K562 (cell line): ENCODE results near the gene GFI1B. TPM values are rescaled to one million over a fixed set of nuclear protein-coding genes. Genes with fewer than 3 reads are reported as not detected.

Experiments used
- ARID1B ChIP-seq: fragments of 450-650 bp; IDR thresholded peaks from 2 replicates; pipeline ENCODE4 v1.6.1; 2016; ENCODE audit warnings: antibody characterized with exemption, mild to moderate bottlenecking, inconsistent platforms
- DMBX1 ChIP-seq: fragments of 250-450 bp; sonication (Bioruptor Pico); IDR thresholded peaks from 2 replicates; pipeline ENCODE4 v1.8.0; 2022; ENCODE audit warnings: inconsistent platforms, mild to moderate bottlenecking, moderate library complexity, borderline replicate concordance
- DNMT1 ChIP-seq: fragments of 450-650 bp; IDR thresholded peaks from 2 replicates; pipeline ENCODE4 v1.6.1; 2016; ENCODE audit warnings: antibody characterized with exemption, mild to moderate bottlenecking
- EWSR1 ChIP-seq: fragments of 450-650 bp; IDR thresholded peaks from 2 replicates; pipeline ENCODE4 v1.6.1; 2018; ENCODE audit warnings: borderline replicate concordance, mild to moderate bottlenecking, low read depth, moderate library complexity; ENCODE audit not compliant: partially characterized antibody
- FUS ChIP-seq: fragments of 200-400 bp; formaldehyde crosslinking; optimal IDR thresholded peaks from 2 replicates; pipeline ENCODE3; 2017; ENCODE audit warnings: low read depth, low read length
- HDGF ChIP-seq: fragments of 450-650 bp; IDR thresholded peaks from 2 replicates; pipeline ENCODE4 v1.6.1; 2016
- HNRNPH1 ChIP-seq: fragments of 200-400 bp; formaldehyde crosslinking; optimal IDR thresholded peaks from 2 replicates; pipeline ENCODE3; 2017; ENCODE audit warnings: low read depth, mild to moderate bottlenecking, low read length, moderate library complexity
- KAT7 ChIP-seq: sonication (generic); formaldehyde crosslinking; IDR thresholded peaks from 2 replicates; pipeline ENCODE4 v1.8.0; 2022; ENCODE audit warnings: missing genetic modification reagents, mild to moderate bottlenecking, borderline replicate concordance
- KLF16 ChIP-seq: IDR thresholded peaks from 2 replicates; pipeline ENCODE4 v1.6.1; 2016; ENCODE audit warnings: antibody characterized with exemption
- POU5F1 ChIP-seq: fragments of 150-350 bp; IDR thresholded peaks from 2 replicates; pipeline ENCODE4 v1.6.1; 2014; ENCODE audit warnings: borderline replicate concordance, low read length, low read depth, mild to moderate bottlenecking; ENCODE audit not compliant: partially characterized antibody
- SMAD3 ChIP-seq: fragments of 450-650 bp; formaldehyde crosslinking; conservative IDR thresholded peaks from 2 replicates; pipeline ENCODE4 v1.4.0; 2020; ENCODE audit warnings: mild to moderate bottlenecking
- SMARCC2 ChIP-seq: fragments of 450-650 bp; IDR thresholded peaks from 2 replicates; pipeline ENCODE4 v1.6.1; 2017; ENCODE audit warnings: antibody characterized with exemption, moderate library complexity, mild to moderate bottlenecking, low read depth
- SP1 ChIP-seq: sonication (generic); formaldehyde crosslinking; IDR thresholded peaks from 2 replicates; pipeline ENCODE4 v1.8.1; 2022; ENCODE audit warnings: mild to moderate bottlenecking, missing genetic modification reagents
- TAF15 ChIP-seq: fragments of 200-400 bp; formaldehyde crosslinking; IDR thresholded peaks from 2 replicates; pipeline ENCODE4 v1.6.1; 2017; ENCODE audit warnings: mild to moderate bottlenecking, low read depth, low read length, moderate library complexity
- ZC3H8 ChIP-seq: fragments of 450-650 bp; IDR thresholded peaks from 2 replicates; pipeline ENCODE4 v1.6.1; 2017
- ZNF324 ChIP-seq: fragments of 250-450 bp; sonication (Bioruptor Pico); IDR thresholded peaks from 2 replicates; pipeline ENCODE4 v1.4.0; 2020; ENCODE audit warnings: mild to moderate bottlenecking
- ZNF561 ChIP-seq: fragments of 450-650 bp; formaldehyde crosslinking; conservative IDR thresholded peaks from 2 replicates; pipeline ENCODE4 v1.4.0; 2020; ENCODE audit warnings: mild to moderate bottlenecking, moderate library complexity
- ZSCAN29 ChIP-seq: fragments of 450-650 bp; IDR thresholded peaks from 2 replicates; pipeline ENCODE4 v1.6.1; 2017
- polyA plus RNA-seq, 8 experiments: library from polyadenylated mRNA; depleted of rRNA in 4 of 8; stranded (reverse) in 5 of 8; unstranded in 3 of 8; fragments of >200 nt; fragmentation: Nextera tagmentation in 2 of 8; fragmentation: Illumina TruSeq in 1 of 8; extraction: Ambion mirVana in 2 of 8; extraction: Trizol in 1 of 8; gene quantifications; 2 replicates each; pipeline versions ENCODE4 v1.2.1 to v1.2.3, GENCODE V29; 2011 to 2014; ENCODE audit warnings: inconsistent platforms in 1 of 8, missing spikeins in 1 of 8
- total RNA-seq, 7 experiments: library from RNA; depleted of rRNA in 6 of 7; stranded (reverse); fragments of >200 nt in 6 of 7; fragmentation: Illumina TruSeq in 2 of 7; extraction: Trizol in 2 of 7; gene quantifications; 2 replicates each; pipeline versions ENCODE4 v1.2.1 to v1.2.3, GENCODE V29; 2011 to 2021; ENCODE audit warnings: low replicate concordance in 1 of 7
- TF ChIP-seq, protein P1 (sequence below): fragments of 450-650 bp; IDR thresholded peaks from 2 replicates; pipeline ENCODE4 v1.6.1; 2016; ENCODE audit warnings: low read depth
- TF ChIP-seq, protein P2 (sequence below): fragments of 450-650 bp; IDR thresholded peaks from 2 replicates; pipeline ENCODE4 v1.6.1; 2018; ENCODE audit warnings: mild to moderate bottlenecking, low read depth; ENCODE audit not compliant: partially characterized antibody

GFI1B gene
- total and polyA plus RNA-seq, 9 of the 15 experiments (the other 6 are each of a cell fraction or from before 2014, with no cell fraction given), result 8.0 to 75.7 (median 34.5) TPM

DNA sequence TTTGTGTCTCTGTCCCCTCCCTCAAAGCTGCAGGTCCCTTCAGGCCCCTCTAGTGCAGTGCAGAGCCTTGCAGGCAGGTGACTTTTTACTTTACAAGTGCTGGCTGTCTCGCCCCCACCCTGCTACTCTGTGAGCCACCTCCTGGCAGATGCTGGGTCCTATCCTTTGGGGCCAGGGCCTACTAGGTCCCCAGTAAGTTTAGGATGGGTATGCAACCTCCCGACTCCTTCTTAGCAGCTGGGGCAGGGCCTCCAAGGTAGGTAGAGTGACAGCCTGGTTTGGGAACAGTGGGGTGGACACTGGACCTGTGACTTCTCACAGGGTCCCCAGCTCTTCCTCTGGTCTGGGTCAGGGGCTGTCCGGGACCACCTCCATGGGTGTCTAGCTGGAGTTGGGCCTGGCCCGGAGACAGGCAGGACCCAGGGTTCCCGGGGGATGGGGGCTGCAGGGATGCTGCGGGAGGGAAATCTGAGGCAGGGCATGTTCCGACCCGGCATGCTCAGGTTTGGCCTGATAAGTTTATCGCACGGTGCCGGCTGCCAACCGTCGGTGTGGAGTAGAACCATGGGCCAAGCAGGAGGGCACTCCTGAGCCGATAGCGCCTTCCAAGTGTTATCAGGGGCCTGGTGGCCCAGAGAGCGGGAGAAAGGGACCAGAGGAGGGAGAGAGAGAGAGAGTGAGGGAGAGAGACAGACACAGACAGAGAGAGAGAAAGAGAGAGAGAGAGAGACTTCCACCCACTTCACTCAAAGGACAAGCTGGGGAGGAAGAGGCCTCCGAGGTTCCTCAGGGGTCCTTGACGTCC, 20.5 kb downstream of the GFI1B start (continued):
- TF ChIP-seq, protein P1, sequence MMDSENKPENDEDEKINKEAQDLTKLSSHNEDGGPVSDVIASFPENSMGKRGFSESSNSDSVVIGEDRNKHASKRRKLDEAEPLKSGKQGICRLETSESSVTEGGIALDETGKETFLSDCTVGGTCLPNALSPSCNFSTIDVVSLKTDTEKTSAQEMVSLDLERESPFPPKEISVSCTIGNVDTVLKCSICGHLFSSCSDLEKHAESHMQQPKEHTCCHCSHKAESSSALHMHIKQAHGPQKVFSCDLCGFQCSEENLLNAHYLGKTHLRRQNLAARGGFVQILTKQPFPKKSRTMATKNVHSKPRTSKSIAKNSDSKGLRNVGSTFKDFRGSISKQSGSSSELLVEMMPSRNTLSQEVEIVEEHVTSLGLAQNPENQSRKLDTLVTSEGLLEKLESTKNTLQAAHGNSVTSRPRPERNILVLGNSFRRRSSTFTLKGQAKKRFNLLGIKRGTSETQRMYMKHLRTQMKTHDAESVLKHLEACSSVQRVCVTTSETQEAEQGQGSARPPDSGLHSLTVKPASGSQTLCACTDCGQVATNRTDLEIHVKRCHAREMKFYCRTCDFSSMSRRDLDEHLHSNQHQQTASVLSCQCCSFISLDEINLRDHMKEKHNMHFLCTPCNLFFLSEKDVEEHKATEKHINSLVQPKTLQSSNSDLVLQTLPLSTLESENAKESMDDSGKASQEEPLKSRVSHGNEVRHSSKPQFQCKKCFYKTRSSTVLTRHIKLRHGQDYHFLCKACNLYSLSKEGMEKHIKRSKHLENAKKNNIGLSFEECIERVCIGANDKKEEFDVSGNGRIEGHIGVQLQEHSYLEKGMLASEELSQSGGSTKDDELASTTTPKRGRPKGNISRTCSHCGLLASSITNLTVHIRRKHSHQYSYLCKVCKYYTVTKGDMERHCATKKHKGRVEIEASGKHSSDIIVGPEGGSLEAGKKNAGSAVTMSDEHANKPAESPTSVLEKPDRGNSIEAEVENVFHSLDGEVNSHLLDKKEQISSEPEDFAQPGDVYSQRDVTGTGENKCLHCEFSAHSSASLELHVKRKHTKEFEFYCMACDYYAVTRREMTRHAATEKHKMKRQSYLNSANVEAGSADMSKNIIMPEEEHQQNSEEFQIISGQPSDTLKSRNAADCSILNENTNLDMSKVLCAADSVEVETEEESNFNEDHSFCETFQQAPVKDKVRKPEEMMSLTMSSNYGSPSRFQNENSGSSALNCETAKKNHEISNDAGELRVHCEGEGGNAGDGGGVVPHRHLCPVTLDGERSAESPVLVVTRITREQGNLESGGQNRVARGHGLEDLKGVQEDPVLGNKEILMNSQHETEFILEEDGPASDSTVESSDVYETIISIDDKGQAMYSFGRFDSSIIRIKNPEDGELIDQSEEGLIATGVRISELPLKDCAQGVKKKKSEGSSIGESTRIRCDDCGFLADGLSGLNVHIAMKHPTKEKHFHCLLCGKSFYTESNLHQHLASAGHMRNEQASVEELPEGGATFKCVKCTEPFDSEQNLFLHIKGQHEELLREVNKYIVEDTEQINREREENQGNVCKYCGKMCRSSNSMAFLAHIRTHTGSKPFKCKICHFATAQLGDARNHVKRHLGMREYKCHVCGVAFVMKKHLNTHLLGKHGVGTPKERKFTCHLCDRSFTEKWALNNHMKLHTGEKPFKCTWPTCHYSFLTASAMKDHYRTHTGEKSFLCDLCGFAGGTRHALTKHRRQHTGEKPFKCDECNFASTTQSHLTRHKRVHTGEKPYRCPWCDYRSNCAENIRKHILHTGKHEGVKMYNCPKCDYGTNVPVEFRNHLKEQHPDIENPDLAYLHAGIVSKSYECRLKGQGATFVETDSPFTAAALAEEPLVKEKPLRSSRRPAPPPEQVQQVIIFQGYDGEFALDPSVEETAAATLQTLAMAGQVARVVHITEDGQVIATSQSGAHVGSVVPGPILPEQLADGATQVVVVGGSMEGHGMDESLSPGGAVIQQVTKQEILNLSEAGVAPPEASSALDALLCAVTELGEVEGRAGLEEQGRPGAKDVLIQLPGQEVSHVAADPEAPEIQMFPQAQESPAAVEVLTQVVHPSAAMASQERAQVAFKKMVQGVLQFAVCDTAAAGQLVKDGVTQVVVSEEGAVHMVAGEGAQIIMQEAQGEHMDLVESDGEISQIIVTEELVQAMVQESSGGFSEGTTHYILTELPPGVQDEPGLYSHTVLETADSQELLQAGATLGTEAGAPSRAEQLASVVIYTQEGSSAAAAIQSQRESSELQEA, result 0 out of 2 replicates have a peak, but pooled peaks have one; percentile 18
- peak; percentile 74; the same call in 1 of the 2 replicates for TF ChIP-seq DNMT1
- peak; percentile 96 for TF ChIP-seq ARID1B
- 0 out of 2 replicates have a peak, but pooled peaks have one; percentile 8 for TF ChIP-seq ZNF324
- TF ChIP-seq, protein P2, sequence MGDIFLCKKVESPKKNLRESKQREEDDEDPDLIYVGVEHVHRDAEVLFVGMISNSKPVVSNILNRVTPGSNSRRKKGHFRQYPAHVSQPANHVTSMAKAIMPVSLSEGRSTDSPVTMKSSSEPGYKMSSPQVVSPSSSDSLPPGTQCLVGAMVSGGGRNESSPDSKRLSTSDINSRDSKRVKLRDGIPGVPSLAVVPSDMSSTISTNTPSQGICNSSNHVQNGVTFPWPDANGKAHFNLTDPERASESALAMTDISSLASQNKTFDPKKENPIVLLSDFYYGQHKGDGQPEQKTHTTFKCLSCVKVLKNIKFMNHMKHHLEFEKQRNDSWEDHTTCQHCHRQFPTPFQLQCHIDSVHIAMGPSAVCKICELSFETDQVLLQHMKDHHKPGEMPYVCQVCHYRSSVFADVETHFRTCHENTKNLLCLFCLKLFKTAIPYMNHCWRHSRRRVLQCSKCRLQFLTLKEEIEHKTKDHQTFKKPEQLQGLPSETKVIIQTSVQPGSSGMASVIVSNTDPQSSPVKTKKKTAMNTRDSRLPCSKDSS, result no peak
- peak; percentile 65; the same call in 1 of the 2 replicates for TF ChIP-seq SMARCC2
- TF ChIP-seq FUS, result no peak
- TF ChIP-seq KLF16, result peak; percentile 91
- TF ChIP-seq DMBX1, result peak; percentile 94
- TF ChIP-seq ZNF561, result no peak
- no peak for TF ChIP-seq HNRNPH1
- TF ChIP-seq POU5F1, result no peak
- TF ChIP-seq SP1 (CRISPR knock-in tag), result no peak
- no peak for TF ChIP-seq HDGF
- TF ChIP-seq TAF15, result no peak
- no peak for TF ChIP-seq KAT7
- TF ChIP-seq SMAD3 (CRISPR knock-in tag), result no peak
- TF ChIP-seq EWSR1, result no peak
- no peak for TF ChIP-seq ZSCAN29
- TF ChIP-seq ZC3H8, result no peak
